H1 (cell line): ENCODE data around the gene NKG7. TPM values are rescaled to one million over a fixed set of nuclear protein-coding genes. Genes with fewer than 3 reads are reported as not detected.

Source experiments
- GABPA ChIP-seq: IDR thresholded peaks from 2 replicates; pipeline ENCODE4 v1.6.1; 2011; ENCODE audit warnings: mild to moderate bottlenecking, low read length, moderate library complexity, borderline replicate concordance; ENCODE audit not compliant: insufficient read depth
- KDM5A ChIP-seq: fragments of 200-600 bp; IDR thresholded peaks from 2 replicates; pipeline ENCODE4 v1.7.1; 2012; ENCODE audit warnings: mild to moderate bottlenecking, low read length, inconsistent platforms, mixed read lengths
- NRF1 ChIP-seq: IDR thresholded peaks from 2 replicates; pipeline ENCODE4 v1.6.1; 2011; ENCODE audit warnings: mild to moderate bottlenecking, low read depth, low read length, improper control_type of control experiment
- polyA plus RNA-seq, 7 experiments: library from polyadenylated mRNA; depleted of rRNA in 3 of 7; stranded (reverse) in 5 of 7; unstranded in 2 of 7; fragments of >200 nt in 5 of 7; fragments of 200-250 nt in 2 of 7; gene quantifications; 1 replicate in 5 of 7; 2 replicates in 1 of 7; 4 replicates in 1 of 7; pipeline versions ENCODE4 v1.2.1 to v1.2.3, GENCODE V29; 2011 to 2013; ENCODE audit warnings: missing spikeins in 2 of 7, mixed read lengths in 2 of 7
- total RNA-seq: library from RNA; stranded (reverse); fragmentation: NEBNext Ultra II Directional; extraction: Animal tissue kit (Norgen Biotek cat#: 25700); gene quantifications from 2 replicates; pipeline ENCODE4 v1.2.1, GENCODE V29; 2021

Gene NKG7
- total and polyA plus RNA-seq, 2 of the 8 experiments (the other 6 are each of a cell fraction or from before 2014, with no cell fraction given) = not detected

DNA sequence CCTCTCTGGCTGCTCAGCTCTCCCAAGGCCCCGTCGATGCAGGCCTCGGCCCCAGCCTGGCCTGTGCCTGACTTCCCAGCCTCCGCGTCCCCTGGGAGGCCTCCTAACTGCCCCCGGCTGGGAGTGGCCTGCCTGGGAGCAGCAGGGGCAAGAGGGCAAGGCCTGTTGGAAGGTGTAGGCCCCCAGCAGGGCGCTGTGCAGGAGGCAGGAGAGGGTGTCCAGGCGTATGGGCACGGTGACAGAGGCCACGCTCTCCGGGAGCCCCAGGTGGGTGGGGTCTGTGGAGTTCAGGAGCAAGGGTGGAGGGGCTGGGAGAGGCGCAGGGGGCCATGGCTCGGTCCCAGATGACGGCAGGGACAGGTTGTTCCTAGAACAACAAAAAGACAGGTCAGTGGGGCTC is 16.7 kb upstream of the NKG7 start (continued):
- TF ChIP-seq GABPA = no peak
- TF ChIP-seq NRF1 = no peak
- no peak for TF ChIP-seq KDM5A
